ENCODE results near the gene TSPEAR.

DNA sequence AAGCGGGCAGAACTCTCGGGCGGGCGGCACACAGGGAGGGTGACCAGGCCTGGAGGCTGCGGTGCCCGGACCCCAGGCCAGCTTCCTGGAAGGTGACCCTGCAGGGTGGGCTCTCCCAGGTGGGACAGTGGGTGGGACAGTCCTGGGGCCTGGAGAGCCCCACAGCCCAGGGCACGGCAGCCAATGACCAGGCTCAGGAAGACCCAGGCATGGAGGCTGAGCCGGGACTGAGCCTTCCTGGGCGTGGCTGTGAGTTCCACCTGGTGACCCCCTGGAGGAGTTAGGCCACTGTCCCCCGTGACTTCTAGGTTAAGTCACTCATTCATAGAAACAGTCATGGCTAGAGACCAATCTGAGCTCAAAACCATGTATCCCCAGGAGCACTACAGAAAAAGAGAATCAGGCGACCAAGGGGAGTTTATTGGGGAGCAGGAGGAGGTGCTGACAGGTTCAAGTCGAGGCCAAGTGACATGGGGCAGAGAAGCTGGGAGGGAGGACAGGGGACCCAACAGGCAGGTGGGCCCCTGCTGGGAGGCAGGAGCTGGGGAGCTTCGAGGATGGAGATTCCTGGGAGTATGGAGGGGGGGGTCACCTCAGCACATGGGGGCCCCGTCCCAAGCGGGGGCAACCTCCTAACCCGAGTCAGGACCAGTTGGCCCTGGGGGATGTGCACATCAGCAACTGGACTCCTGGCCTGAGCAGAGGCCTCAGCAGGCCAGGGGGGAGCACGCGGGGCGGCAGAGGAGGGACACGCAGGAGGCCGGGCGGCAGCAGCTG, 132.1 kb downstream of the TSPEAR start:
- TF ChIP-seq, protein P1, sequence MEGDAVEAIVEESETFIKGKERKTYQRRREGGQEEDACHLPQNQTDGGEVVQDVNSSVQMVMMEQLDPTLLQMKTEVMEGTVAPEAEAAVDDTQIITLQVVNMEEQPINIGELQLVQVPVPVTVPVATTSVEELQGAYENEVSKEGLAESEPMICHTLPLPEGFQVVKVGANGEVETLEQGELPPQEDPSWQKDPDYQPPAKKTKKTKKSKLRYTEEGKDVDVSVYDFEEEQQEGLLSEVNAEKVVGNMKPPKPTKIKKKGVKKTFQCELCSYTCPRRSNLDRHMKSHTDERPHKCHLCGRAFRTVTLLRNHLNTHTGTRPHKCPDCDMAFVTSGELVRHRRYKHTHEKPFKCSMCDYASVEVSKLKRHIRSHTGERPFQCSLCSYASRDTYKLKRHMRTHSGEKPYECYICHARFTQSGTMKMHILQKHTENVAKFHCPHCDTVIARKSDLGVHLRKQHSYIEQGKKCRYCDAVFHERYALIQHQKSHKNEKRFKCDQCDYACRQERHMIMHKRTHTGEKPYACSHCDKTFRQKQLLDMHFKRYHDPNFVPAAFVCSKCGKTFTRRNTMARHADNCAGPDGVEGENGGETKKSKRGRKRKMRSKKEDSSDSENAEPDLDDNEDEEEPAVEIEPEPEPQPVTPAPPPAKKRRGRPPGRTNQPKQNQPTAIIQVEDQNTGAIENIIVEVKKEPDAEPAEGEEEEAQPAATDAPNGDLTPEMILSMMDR (IDR thresholded peaks at IDR 0.05): no peak
- TF ChIP-seq POLR2A (IDR thresholded peaks at IDR 0.05; ENCODE audit: low read depth): no peak
- no peak for TF ChIP-seq EP300 (IDR thresholded peaks at IDR 0.05)
- no peak for TF ChIP-seq POLR2AphosphoS5 (IDR thresholded peaks at IDR 0.05)
